Suprapubic skin (tissue), 4 donors: Measurements from ENCODE around the gene HDGF.

ENCODE experiments used
- CTCF ChIP-seq, 2 donors: fragments of 200-600 bp in 1 of 2; fragments of 450-650 bp in 1 of 2; sonication (generic) in 1 of 2; IDR thresholded peaks; one replicate each; pipeline ENCODE4 v1.5.1; 2016 to 2019; ENCODE audit warnings: antibody characterized with exemption in 2 of 2, mild to moderate bottlenecking in 1 of 2, moderate library complexity in 1 of 2
- EP300 ChIP-seq: sonication (generic); formaldehyde crosslinking; IDR thresholded peaks from one replicate; pipeline ENCODE4 v1.6.1; 2017; ENCODE audit warnings: antibody characterized with exemption
- POLR2A ChIP-seq, 2 donors: fragments of 450-650 bp; IDR thresholded peaks; one replicate each; pipeline ENCODE4 v1.6.1; 2017; ENCODE audit warnings: antibody characterized with exemption in 2 of 2, mild to moderate bottlenecking in 2 of 2, moderate library complexity in 2 of 2
- POLR2AphosphoS5 ChIP-seq, 3 donors: sonication (generic); formaldehyde crosslinking; IDR thresholded peaks; one replicate each; pipeline ENCODE4 v1.6.1; 2017; ENCODE audit warnings: antibody characterized with exemption in 3 of 3

GRCh38 chr1:156694690-156694962, 56.8 kb downstream of the HDGF start:
- TF ChIP-seq POLR2A (IDR thresholded peaks at IDR 0.05): no peak
- no peak for TF ChIP-seq CTCF (IDR thresholded peaks at IDR 0.05)
- TF ChIP-seq EP300: no peak
- TF ChIP-seq POLR2AphosphoS5 (IDR thresholded peaks at IDR 0.05): no peak
